Left lobe of liver (tissue), 2 donors: ENCODE results near the gene DCLRE1C. TPM values are rescaled to one million over a fixed set of nuclear protein-coding genes. Genes with fewer than 3 reads are reported as not detected.
"Not testable (repeated sequence)": the region's sequence is repeated elsewhere in the genome, so short reads cannot be mapped to it uniquely, and the experiment has no call there.

Experiments
- ATAC-seq: fragments of 200-7000 bp; cut with Tn5 transposase; one replicate; pipeline ENCODE4 v1.9.1; 2020; ENCODE audit warnings: mild to moderate bottlenecking, moderate library complexity
- DNase-seq: peaks from one replicate; pipeline ENCODE4 v3.0.0-alpha.2; 2020; ENCODE audit warnings: low spot score
- total RNA-seq: library from RNA; stranded (reverse); gene quantifications from one replicate; pipeline ENCODE4 v1.2.1, GENCODE V29; 2021
- donor health status: DM: no; HTN: no; CAD: no; lungs with moderate emphysema.
- donor health status: DM: no; HTN: yes; CAD: no.

The DCLRE1C gene
- total RNA-seq, 1 donor from 2014 or later: 1.7 TPM

- DNase-seq (no peak), ATAC-seq (peak; percentile 64)
These were observed 62.7 kb downstream of the DCLRE1C start for GRCh38 chr10:14891151-14891550.

- DNase-seq (no peak), ATAC-seq (no peak)
These were observed 64.6 kb downstream of the DCLRE1C start for GRCh38 chr10:14889318-14889717.

- DNase-seq (no peak), ATAC-seq (no peak)
These were observed 69.8 kb downstream of the DCLRE1C start for GRCh38 chr10:14884082-14884481.

GRCh38 chr10:14880229-14880628 lies 73.7 kb downstream of the DCLRE1C start:
- ATAC-seq (no peak), DNase-seq (no peak)

- DNase-seq (no peak), ATAC-seq (no peak)
These were observed 74.0 kb downstream of the DCLRE1C start for GRCh38 chr10:14879928-14880193.

GRCh38 chr10:14879124-14879927 lies 74.6 kb downstream of the DCLRE1C start:
- ATAC-seq (peak; percentile 1), DNase-seq (peak; percentile 50)

GRCh38 chr10:14878266-14879123 lies 75.4 kb downstream of the DCLRE1C start, which contains the start of gene SUV39H2:
Gene SUV39H2, plus strand, starts transcription at chr10:14878866. Its CDS starts 23 bp downstream, at chr10:14878889.
- ATAC-seq (peak; percentile 93), DNase-seq (peak; percentile 96)

- DNase-seq: no peak
- ATAC-seq: no peak
These were observed 77.1 kb downstream of the DCLRE1C start for GRCh38 chr10:14876764-14877163.

GRCh38 chr10:14875941-14876340 lies 78.0 kb downstream of the DCLRE1C start:
- no peak for ATAC-seq

GRCh38 chr10:14873090-14873760 lies 80.7 kb downstream of the DCLRE1C start:
- ATAC-seq: no peak
- no peak for DNase-seq

More at GRCh38 chr10:14875941-14876340, 78.0 kb downstream of the DCLRE1C start:
- DNase-seq: no peak

GRCh38 chr10:14864871-14865270 lies 89.0 kb downstream of the DCLRE1C start:
- DNase-seq, ATAC-seq: not testable (repeated sequence)

- DNase-seq, ATAC-seq: not testable (repeated sequence)
These were observed 89.4 kb downstream of the DCLRE1C start for GRCh38 chr10:14864466-14864865.

- no peak for ATAC-seq
- no peak for DNase-seq
These were observed 93.1 kb downstream of the DCLRE1C start for GRCh38 chr10:14860791-14861190.

- no peak for ATAC-seq
- DNase-seq: no peak
These were observed 94.1 kb downstream of the DCLRE1C start for GRCh38 chr10:14859775-14860174.

- ATAC-seq (no peak), DNase-seq (no peak)
These were observed 94.9 kb downstream of the DCLRE1C start for GRCh38 chr10:14859043-14859442.

GRCh38 chr10:14858338-14858960 lies 95.4 kb downstream of the DCLRE1C start:
- no peak for ATAC-seq
- no peak for DNase-seq

GRCh38 chr10:14855453-14855852 lies 98.4 kb downstream of the DCLRE1C start:
- ATAC-seq (no peak), DNase-seq (no peak)

- no peak for DNase-seq
- ATAC-seq: no peak
These were observed 101.7 kb downstream of the DCLRE1C start for GRCh38 chr10:14852236-14852635.
